H9 (cell line): Measurements from ENCODE around the gene GTF2F2. TPM values are rescaled to one million over a fixed set of nuclear protein-coding genes. Genes with fewer than 3 reads are reported as not detected.

Experiments used
- DNase-seq: peaks from one replicate; pipeline ENCODE4 v3.0.0-alpha.2; 2017
- H2AFZ ChIP-seq: one replicate; pipeline ENCODE4 v1.6.1; 2013; ENCODE audit warnings: mild to moderate bottlenecking, low read length, control low read depth, moderate library complexity
- H2AK5ac ChIP-seq: 2 replicates; pipeline ENCODE4 v1.6.1; 2013; ENCODE audit warnings: low read length, control low read depth, mixed read lengths; ENCODE audit not compliant: insufficient read length
- H2BK120ac ChIP-seq: one replicate; pipeline ENCODE4 v1.6.1; 2013; ENCODE audit warnings: low read depth, mild to moderate bottlenecking, low read length, control low read depth, inconsistent platforms; ENCODE audit not compliant: poor library complexity, severe bottlenecking
- H2BK12ac ChIP-seq: 2 replicates; pipeline ENCODE4 v1.6.1; 2013; ENCODE audit warnings: low read length, control low read depth, mixed read lengths, low read depth; ENCODE audit not compliant: insufficient read length
- H2BK15ac ChIP-seq: 2 replicates; pipeline ENCODE4 v1.6.1; 2013; ENCODE audit warnings: low read depth, low read length, control low read depth
- H2BK20ac ChIP-seq: one replicate; pipeline ENCODE4 v1.6.1; 2013; ENCODE audit warnings: low read depth, mild to moderate bottlenecking, low read length, control low read depth, inconsistent platforms; ENCODE audit not compliant: poor library complexity, severe bottlenecking
- H2BK5ac ChIP-seq: 2 replicates; pipeline ENCODE4 v1.6.1; 2013; ENCODE audit warnings: low read length, control low read depth, mixed read lengths; ENCODE audit not compliant: insufficient read length
- H3K14ac ChIP-seq: 2 replicates; pipeline ENCODE4 v1.6.1; 2013; ENCODE audit warnings: low read length, control low read depth; ENCODE audit not compliant: insufficient read depth
- H3K18ac ChIP-seq: 2 replicates; pipeline ENCODE4 v1.6.1; 2013; ENCODE audit warnings: low read depth, mild to moderate bottlenecking, mixed read lengths, low read length, control low read depth; ENCODE audit not compliant: insufficient read length
- H3K23ac ChIP-seq: 2 replicates; pipeline ENCODE4 v1.6.1; 2013; ENCODE audit warnings: low read length, control low read depth, mixed read lengths, low read depth; ENCODE audit not compliant: insufficient read length
- H3K23me2 ChIP-seq: 2 replicates; pipeline ENCODE4 v1.6.1; 2013; ENCODE audit warnings: low read depth, mild to moderate bottlenecking, mixed read lengths, low read length, control low read depth; ENCODE audit not compliant: insufficient read length, poor library complexity, severe bottlenecking
- H3K27ac ChIP-seq: 2 replicates; pipeline ENCODE4 v1.5.1; 2013; ENCODE audit warnings: low read length, control low read depth, mixed read lengths, low read depth; ENCODE audit not compliant: insufficient read length
- H3K27me3 ChIP-seq: 2 replicates; pipeline ENCODE4 v1.6.1; 2013; ENCODE audit warnings: low read length, control low read depth, inconsistent platforms; ENCODE audit not compliant: insufficient read depth
- H3K4ac ChIP-seq: 2 replicates; pipeline ENCODE4 v1.6.1; 2013; ENCODE audit warnings: low read depth, mild to moderate bottlenecking, control low read depth, inconsistent platforms, low read length, moderate library complexity
- H3K4me1 ChIP-seq: 2 replicates; pipeline ENCODE4 v1.6.1; 2013; ENCODE audit warnings: low read length, control low read depth, inconsistent platforms; ENCODE audit not compliant: insufficient read depth
- H3K4me2 ChIP-seq: 2 replicates; pipeline ENCODE4 v1.6.1; 2013; ENCODE audit warnings: low read length, control low read depth, mixed read lengths; ENCODE audit not compliant: insufficient read length, insufficient read depth
- H3K56ac ChIP-seq: 2 replicates; pipeline ENCODE4 v1.6.1; 2013; ENCODE audit warnings: low read depth, mild to moderate bottlenecking, mixed read lengths, low read length, control low read depth; ENCODE audit not compliant: insufficient read length
- H3K79me1 ChIP-seq: 2 replicates; pipeline ENCODE4 v1.6.1; 2013; ENCODE audit warnings: low read depth, mild to moderate bottlenecking, moderate library complexity, low read length, control low read depth, inconsistent platforms; ENCODE audit not compliant: insufficient read depth, poor library complexity, severe bottlenecking
- H3K79me2 ChIP-seq: 2 replicates; pipeline ENCODE4 v1.6.1; 2013; ENCODE audit warnings: low read length, control low read depth, inconsistent platforms; ENCODE audit not compliant: insufficient read depth
- H3K9ac ChIP-seq: 2 replicates; pipeline ENCODE4 v1.6.1; 2013; ENCODE audit warnings: low read length, control low read depth, mixed read lengths; ENCODE audit not compliant: insufficient read length; ENCODE audit errors: extremely low read depth
- H3K9me3 ChIP-seq: one replicate; pipeline ENCODE4 v1.6.1; 2013; ENCODE audit warnings: low read depth, low read length, inconsistent platforms; ENCODE audit not compliant: control insufficient read depth
- H3T11ph ChIP-seq: one replicate; pipeline ENCODE4 v1.6.1; 2013; ENCODE audit warnings: mild to moderate bottlenecking, low read length, control low read depth, inconsistent platforms
- H4K20me1 ChIP-seq: one replicate; pipeline ENCODE4 v1.6.1; 2013; ENCODE audit not compliant: control insufficient read depth, insufficient read length, insufficient read depth
- H4K5ac ChIP-seq: 2 replicates; pipeline ENCODE4 v1.6.1; 2013; ENCODE audit warnings: low read depth, mild to moderate bottlenecking, mixed read lengths, low read length, control low read depth; ENCODE audit not compliant: insufficient read length
- H4K8ac ChIP-seq: replicated peaks from 2 replicates; pipeline ENCODE4 v1.6.1; 2013; ENCODE audit warnings: low read length, control low read depth, mixed read lengths, low read depth; ENCODE audit not compliant: insufficient read length
- H4K91ac ChIP-seq: 2 replicates; pipeline ENCODE4 v1.6.1; 2013; ENCODE audit warnings: low read depth, mild to moderate bottlenecking, moderate library complexity, mixed read lengths, low read length, control low read depth; ENCODE audit not compliant: insufficient read length
- H3K27ac Mint-ChIP-seq, 3 experiments: 2 replicates in 2 of 3; 3 replicates in 1 of 3; pipeline ENCODE4 v1.8.0; 2020 to 2021; ENCODE audit warnings: mixed read lengths in 3 of 3, mild to moderate bottlenecking in 1 of 3, moderate library complexity in 1 of 3
- H3K27me3 Mint-ChIP-seq: 2 replicates; pipeline ENCODE4 v1.8.0; 2021; ENCODE audit warnings: low read depth, mild to moderate bottlenecking, moderate library complexity, mixed read lengths
- H3K36me3 Mint-ChIP-seq, 3 experiments: 2 replicates in 2 of 3; 3 replicates in 1 of 3; pipeline ENCODE4 v1.8.0; 2020 to 2021; ENCODE audit warnings: low read depth in 3 of 3, mixed read lengths in 3 of 3; ENCODE audit not compliant: insufficient read depth in 1 of 3
- H3K4me1 Mint-ChIP-seq, 2 experiments: 2 replicates each; pipeline ENCODE4 v1.8.0; 2020; ENCODE audit warnings: mixed read lengths in 2 of 2
- H3K4me3 Mint-ChIP-seq, 2 experiments: 2 replicates in 1 of 2; 3 replicates in 1 of 2; pipeline ENCODE4 v1.8.0; 2020 to 2021; ENCODE audit warnings: mild to moderate bottlenecking in 2 of 2, mixed read lengths in 2 of 2, moderate library complexity in 1 of 2
- H3K9me3 Mint-ChIP-seq, 2 experiments: 2 replicates in 1 of 2; 3 replicates in 1 of 2; pipeline ENCODE4 v1.8.0; 2020; ENCODE audit warnings: mild to moderate bottlenecking in 2 of 2, mixed read lengths in 2 of 2, moderate library complexity in 1 of 2
- WGBS: extraction: QIAGEN DNeasy Blood & Tissue Kit; methylation state at CpG from one replicate; pipeline ENCODE4 v1.1.7; 2013; ENCODE audit warnings: missing lambda C conversion rate, low lambda C conversion rate, mixed read lengths; ENCODE audit not compliant: insufficient read length; ENCODE audit errors: extremely low coverage; 5-methylcytosine and 5-hydroxymethylcytosine counted together
- total RNA-seq: library from RNA; stranded (reverse); gene quantifications from 2 replicates; pipeline ENCODE4 v1.2.1, GENCODE V29; 2021
- TF ChIP-seq, protein P1 (sequence below): fragments of 200-600 bp; sonication (generic); conservative IDR thresholded peaks from 3 replicates; pipeline ENCODE4 v1.8.0; 2021; ENCODE audit warnings: antibody characterized with exemption, mild to moderate bottlenecking

The GTF2F2 gene
- total RNA-seq, 1 experiment from 2014 or later: 29.6 TPM

DNA sequence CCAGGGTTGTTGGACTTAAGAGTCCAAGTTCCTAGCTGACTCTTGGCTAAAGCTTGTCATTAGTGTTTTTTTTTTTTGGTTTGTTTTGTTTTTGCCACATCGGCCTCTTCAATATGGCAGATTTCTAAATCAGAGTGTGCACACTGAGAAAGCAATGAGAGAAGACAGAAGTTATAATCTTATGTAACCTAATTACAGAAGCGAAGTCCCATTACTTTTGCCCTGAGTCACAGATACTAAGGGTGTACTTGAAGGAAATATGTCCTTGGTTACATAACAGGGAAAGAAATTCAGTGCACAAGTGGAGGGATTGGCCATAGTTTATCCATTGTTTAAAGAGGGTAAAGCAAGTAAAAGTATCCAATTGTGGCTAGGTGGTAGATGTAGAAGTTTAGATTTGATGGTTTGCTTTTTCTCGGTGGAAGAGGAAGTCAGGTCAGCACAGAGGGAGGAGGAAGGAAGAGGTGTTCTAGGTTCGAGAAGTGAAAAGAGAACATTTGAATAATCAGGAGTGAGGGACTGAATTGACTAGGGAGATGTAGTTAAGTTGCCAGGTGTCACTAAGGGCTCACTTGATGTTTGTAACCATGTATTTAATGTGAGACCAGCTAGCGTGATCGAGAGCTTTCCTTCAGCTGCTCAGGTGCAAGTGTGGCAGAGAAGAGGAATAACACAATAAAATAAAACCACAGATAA lies 12.2 kb downstream of the GTF2F2 start:
- Histone ChIP-seq H2BK20ac (no peak overlapping the region), H3K14ac (no peak overlapping the region), H3K23me2 (no peaks in the 10 kb centered on the region), H4K91ac (no peak overlapping the region), H3K9me3 (no peaks in the 10 kb centered on the region), H3K56ac (no peak overlapping the region), H2BK5ac (no peak overlapping the region), H3K79me1 (peaks cover 7% of the 10 kb centered on the region), H2BK120ac (no peak overlapping the region), H3K27me3 (no peaks in the 10 kb centered on the region), H2BK15ac (no peak overlapping the region), H2BK12ac (no peak overlapping the region), H3K23ac (no peak overlapping the region), H3K4me1 (peaks cover 3% of the 10 kb centered on the region), H3K9ac (no peak overlapping the region), H2AK5ac (no peak overlapping the region), H4K8ac (no peak overlapping the region), H4K5ac (no peak overlapping the region), H3K27ac (no peak overlapping the region), H3K79me2 (peaks cover 33% of the 10 kb centered on the region), H3K4me2 (no peak overlapping the region), H4K20me1 (no peaks in the 10 kb centered on the region), H3K18ac (no peak overlapping the region), H2AFZ (no peak overlapping the region), H3T11ph (no peak overlapping the region), H3K4ac (no peak overlapping the region)
- TF ChIP-seq, protein P1, sequence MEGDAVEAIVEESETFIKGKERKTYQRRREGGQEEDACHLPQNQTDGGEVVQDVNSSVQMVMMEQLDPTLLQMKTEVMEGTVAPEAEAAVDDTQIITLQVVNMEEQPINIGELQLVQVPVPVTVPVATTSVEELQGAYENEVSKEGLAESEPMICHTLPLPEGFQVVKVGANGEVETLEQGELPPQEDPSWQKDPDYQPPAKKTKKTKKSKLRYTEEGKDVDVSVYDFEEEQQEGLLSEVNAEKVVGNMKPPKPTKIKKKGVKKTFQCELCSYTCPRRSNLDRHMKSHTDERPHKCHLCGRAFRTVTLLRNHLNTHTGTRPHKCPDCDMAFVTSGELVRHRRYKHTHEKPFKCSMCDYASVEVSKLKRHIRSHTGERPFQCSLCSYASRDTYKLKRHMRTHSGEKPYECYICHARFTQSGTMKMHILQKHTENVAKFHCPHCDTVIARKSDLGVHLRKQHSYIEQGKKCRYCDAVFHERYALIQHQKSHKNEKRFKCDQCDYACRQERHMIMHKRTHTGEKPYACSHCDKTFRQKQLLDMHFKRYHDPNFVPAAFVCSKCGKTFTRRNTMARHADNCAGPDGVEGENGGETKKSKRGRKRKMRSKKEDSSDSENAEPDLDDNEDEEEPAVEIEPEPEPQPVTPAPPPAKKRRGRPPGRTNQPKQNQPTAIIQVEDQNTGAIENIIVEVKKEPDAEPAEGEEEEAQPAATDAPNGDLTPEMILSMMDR: no peak
- Mint-ChIP-seq H3K36me3 (peaks cover 2 to 24% (median 14%) of the 10 kb centered on the region in 3 experiments; a peak in 5 of 7 replicates), H3K4me3 (no peak overlapping the region), H3K4me1 (peaks cover 16% of the 10 kb centered on the region in 2 experiments), H3K27me3 (no peaks in the 10 kb centered on the region; the same call in 1 of the 2 replicates), H3K27ac (no peak overlapping the region), H3K9me3 (peaks cover 4 to 19% of the 10 kb centered on the region in 2 experiments; a peak in 4 of 5 replicates)
- DNase-seq: no peak
- WGBS: no CpG with 5 or more reads among the region's 6 CpGs
